PC-9 (cell line): ENCODE results near the gene PPP1R3E. TPM values are rescaled to one million over a fixed set of nuclear protein-coding genes. Genes with fewer than 3 reads are reported as not detected.

Experiments
- BruUV-seq: library from RNA; stranded (reverse); fragments of 400-500 nt; replicated peaks from 2 replicates; lab custom pipeline; 2021; lab: Mats Ljungman, UMichigan
- CTCF ChIA-PET: fragments of 300-600 bp; sonication (Branson Sonifier 250); formaldehyde crosslinking; loops from one replicate; lab custom pipeline; 2022; ENCODE audit warnings: antibody characterized with exemption; lab: Charles Lee
- POLR2A ChIA-PET: fragments of 300-600 bp; sonication (Branson Sonifier 250); formaldehyde crosslinking; loops from one replicate; lab custom pipeline; 2022; ENCODE audit warnings: antibody characterized with exemption; ENCODE audit not compliant: unreplicated experiment; lab: Charles Lee
- DNase-seq, 2 experiments: peaks; one replicate each; pipeline versions ENCODE4 v3.0.0 to v3.0.0-alpha.2; 2015 to 2022; ENCODE audit warnings: mixed read lengths in 1 of 2
- H2AFZ ChIP-seq: fragments of 200-600 bp; sonication (generic); 2 replicates; pipeline ENCODE4 v1.8.1; 2017; ENCODE audit warnings: antibody characterized with exemption
- H3F3A ChIP-seq: fragments of 200-600 bp; sonication (generic); 2 replicates; pipeline ENCODE4 v1.8.1; 2017; ENCODE audit warnings: antibody characterized with exemption, mild to moderate bottlenecking, low read depth; ENCODE audit not compliant: insufficient read depth
- H3K27ac ChIP-seq: fragments of 200-600 bp; sonication (generic); 2 replicates; pipeline ENCODE4 v1.6.1; 2016; ENCODE audit warnings: mixed run types
- H3K27me3 ChIP-seq: fragments of 200-600 bp; sonication (generic); 2 replicates; pipeline ENCODE4 v1.6.1; 2016; ENCODE audit warnings: low read depth, mixed run types; ENCODE audit not compliant: insufficient read depth
- H3K36me3 ChIP-seq: fragments of 200-600 bp; sonication (generic); 2 replicates; pipeline ENCODE4 v1.6.1; 2016; ENCODE audit warnings: low read depth, mixed run types
- H3K4me1 ChIP-seq: fragments of 200-600 bp; sonication (generic); replicated peaks from 2 replicates; pipeline ENCODE4 v1.6.1; 2016; ENCODE audit warnings: mixed run types; ENCODE audit not compliant: insufficient read depth
- H3K4me2 ChIP-seq: fragments of 200-600 bp; sonication (generic); 2 replicates; pipeline ENCODE4 v1.6.1; 2017; ENCODE audit warnings: mixed run types
- H3K4me3 ChIP-seq: fragments of 200-600 bp; sonication (generic); 2 replicates; pipeline ENCODE4 v1.6.1; 2016; ENCODE audit warnings: mixed run types
- H3K79me2 ChIP-seq: fragments of 200-600 bp; sonication (generic); 2 replicates; pipeline ENCODE4 v1.6.1; 2017; ENCODE audit warnings: low read depth, mixed run types
- H3K9me2 ChIP-seq: fragments of 200-600 bp; sonication (generic); 2 replicates; pipeline ENCODE4 v1.8.1; 2017; ENCODE audit warnings: mild to moderate bottlenecking; ENCODE audit not compliant: insufficient read depth
- H3K9me3 ChIP-seq: fragments of 200-600 bp; sonication (generic); 2 replicates; pipeline ENCODE4 v1.8.1; 2016; ENCODE audit warnings: low read depth; ENCODE audit not compliant: insufficient read depth
- H4K20me1 ChIP-seq: fragments of 200-600 bp; sonication (generic); 2 replicates; pipeline ENCODE4 v1.8.1; 2017; ENCODE audit not compliant: insufficient read depth
- EZH2 ChIP-seq: fragments of 200-600 bp; sonication (generic); IDR thresholded peaks from 2 replicates; pipeline ENCODE4 v1.8.0; 2017; ENCODE audit warnings: antibody characterized with exemption, low read depth
- intact Hi-C: fragments of 100-400 bp; cut with micrococcal nuclease; formaldehyde crosslinking; loops from one replicate; pipeline ENCODE4 v1.10.0; 2022; ENCODE audit not compliant: unreplicated experiment
- total RNA-seq: library from RNA; stranded (reverse); gene quantifications from 2 replicates; pipeline ENCODE4 v1.2.3, GENCODE V29; 2021
- TF ChIP-seq, protein P1 (sequence below): fragments of 200-600 bp; sonication (generic); conservative IDR thresholded peaks from 2 replicates; pipeline ENCODE4 v1.6.1; 2017; ENCODE audit warnings: mixed run types, antibody characterized with exemption, mild to moderate bottlenecking, moderate library complexity

Gene PPP1R3E
- total RNA-seq, 1 experiment from 2014 or later, result 9.5 TPM

DNA sequence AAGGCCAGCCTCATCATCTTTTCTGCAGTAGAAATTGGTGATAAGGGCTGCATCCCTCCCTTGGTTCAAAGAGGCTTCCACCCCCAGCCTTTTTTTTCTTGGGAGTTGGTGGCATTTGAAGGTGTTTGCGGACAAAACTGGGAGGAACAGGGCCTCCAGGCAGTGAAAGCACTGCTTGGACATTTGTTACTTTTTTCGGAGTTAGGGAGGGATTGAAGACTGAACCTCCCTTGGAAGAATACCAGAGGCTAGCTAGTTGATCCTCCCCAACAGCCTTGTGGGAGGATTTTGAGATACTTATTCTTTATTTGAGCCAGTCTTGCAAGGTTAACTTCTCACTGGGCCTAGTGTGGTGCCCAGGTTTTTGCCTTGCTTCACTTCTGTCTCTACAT, 21.8 kb upstream of the PPP1R3E start:
- no TSS peak for BruUV-seq
- TF ChIP-seq, protein P1, sequence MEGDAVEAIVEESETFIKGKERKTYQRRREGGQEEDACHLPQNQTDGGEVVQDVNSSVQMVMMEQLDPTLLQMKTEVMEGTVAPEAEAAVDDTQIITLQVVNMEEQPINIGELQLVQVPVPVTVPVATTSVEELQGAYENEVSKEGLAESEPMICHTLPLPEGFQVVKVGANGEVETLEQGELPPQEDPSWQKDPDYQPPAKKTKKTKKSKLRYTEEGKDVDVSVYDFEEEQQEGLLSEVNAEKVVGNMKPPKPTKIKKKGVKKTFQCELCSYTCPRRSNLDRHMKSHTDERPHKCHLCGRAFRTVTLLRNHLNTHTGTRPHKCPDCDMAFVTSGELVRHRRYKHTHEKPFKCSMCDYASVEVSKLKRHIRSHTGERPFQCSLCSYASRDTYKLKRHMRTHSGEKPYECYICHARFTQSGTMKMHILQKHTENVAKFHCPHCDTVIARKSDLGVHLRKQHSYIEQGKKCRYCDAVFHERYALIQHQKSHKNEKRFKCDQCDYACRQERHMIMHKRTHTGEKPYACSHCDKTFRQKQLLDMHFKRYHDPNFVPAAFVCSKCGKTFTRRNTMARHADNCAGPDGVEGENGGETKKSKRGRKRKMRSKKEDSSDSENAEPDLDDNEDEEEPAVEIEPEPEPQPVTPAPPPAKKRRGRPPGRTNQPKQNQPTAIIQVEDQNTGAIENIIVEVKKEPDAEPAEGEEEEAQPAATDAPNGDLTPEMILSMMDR, result no peak
- TF ChIP-seq EZH2, result no peak
- no peaks in the 10 kb centered on the region for H3K27me3 ChIP-seq
- H3F3A ChIP-seq, result peaks cover 27% of the 10 kb centered on the region; the same call in 1 of the 2 replicates
- H3K27ac ChIP-seq, result no peak overlapping the region
- H2AFZ ChIP-seq, result no peak overlapping the region
- intact Hi-C loops, result loop anchor here (5.0 kb wide), 1 partner anchor 143 kb away; the partner anchor contains the start of gene NGDN
- no peak for DNase-seq
- H3K79me2 ChIP-seq, result peaks cover 24% of the 10 kb centered on the region
- no peak overlapping the region for H3K4me2 ChIP-seq
- H3K9me2 ChIP-seq, result no peaks in the 10 kb centered on the region
- no peaks in the 10 kb centered on the region for H4K20me1 ChIP-seq
- peaks cover 20% of the 10 kb centered on the region; the same call in 1 of the 2 replicates for H3K36me3 ChIP-seq
- H3K9me3 ChIP-seq, result no peaks in the 10 kb centered on the region
- ChIA-PET POLR2A (no interaction called here), CTCF (no interaction called here)
- no peak overlapping the region for H3K4me3 ChIP-seq
- peaks cover 15% of the 10 kb centered on the region for H3K4me1 ChIP-seq

DNA sequence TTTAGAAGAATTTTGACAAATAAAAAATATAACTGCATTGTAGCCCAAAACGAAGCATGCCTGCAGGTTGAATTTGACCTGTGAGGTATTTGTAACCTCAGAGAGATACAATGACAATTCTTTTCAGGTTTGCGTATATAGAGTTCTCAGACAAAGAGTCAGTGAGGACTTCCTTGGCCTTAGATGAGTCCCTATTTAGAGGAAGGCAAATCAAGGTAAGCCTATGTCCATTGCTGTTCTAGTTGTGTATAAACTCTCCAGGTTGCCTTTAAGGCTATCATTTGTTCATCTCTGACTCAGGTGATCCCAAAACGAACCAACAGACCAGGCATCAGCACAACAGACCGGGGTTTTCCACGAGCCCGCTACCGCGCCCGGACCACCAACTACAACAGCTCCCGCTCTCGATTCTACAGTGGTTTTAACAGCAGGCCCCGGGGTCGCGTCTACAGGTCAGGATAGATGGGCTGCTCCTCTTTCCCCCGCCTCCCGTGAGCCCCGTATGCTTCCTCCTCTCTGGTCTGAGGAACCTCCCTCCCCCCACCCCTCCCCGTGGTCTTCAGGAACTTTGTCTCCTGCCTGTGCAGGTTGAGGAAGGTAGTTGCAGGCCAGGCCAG, 21.3 kb upstream of the PPP1R3E start:
- no peak overlapping the region for H2AFZ ChIP-seq
- peaks cover 27% of the 10 kb centered on the region; the same call in 1 of the 2 replicates for H3F3A ChIP-seq
- no peak for DNase-seq
- TSS peak; percentile 15 for BruUV-seq
- H3K4me2 ChIP-seq, result no peak overlapping the region
- H3K27ac ChIP-seq, result no peak overlapping the region
- no peaks in the 10 kb centered on the region for H3K9me2 ChIP-seq
- ChIA-PET CTCF (interaction anchor here (1.2 kb wide), 1 partner anchor 203 kb away, joined by 3 read pairs; no protein-coding TSS in a partner anchor), POLR2A (interaction anchor here (0.6 kb wide), 1 partner anchor 17 kb away, joined by 7 read pairs; the partner anchor contains the start of gene BCL2L2)
- no peak overlapping the region for H3K4me3 ChIP-seq
- peaks cover 24% of the 10 kb centered on the region for H3K79me2 ChIP-seq
- no peaks in the 10 kb centered on the region for H4K20me1 ChIP-seq
- no peaks in the 10 kb centered on the region for H3K27me3 ChIP-seq
- TF ChIP-seq, protein P1, result no peak
- no peak for TF ChIP-seq EZH2
- H3K36me3 ChIP-seq, result peaks cover 20% of the 10 kb centered on the region; the same call in 1 of the 2 replicates
- H3K9me3 ChIP-seq, result no peaks in the 10 kb centered on the region
- intact Hi-C loops, result loop anchor here (5.0 kb wide), 1 partner anchor 143 kb away; the partner anchor contains the start of gene NGDN
- peaks cover 15% of the 10 kb centered on the region for H3K4me1 ChIP-seq

DNA sequence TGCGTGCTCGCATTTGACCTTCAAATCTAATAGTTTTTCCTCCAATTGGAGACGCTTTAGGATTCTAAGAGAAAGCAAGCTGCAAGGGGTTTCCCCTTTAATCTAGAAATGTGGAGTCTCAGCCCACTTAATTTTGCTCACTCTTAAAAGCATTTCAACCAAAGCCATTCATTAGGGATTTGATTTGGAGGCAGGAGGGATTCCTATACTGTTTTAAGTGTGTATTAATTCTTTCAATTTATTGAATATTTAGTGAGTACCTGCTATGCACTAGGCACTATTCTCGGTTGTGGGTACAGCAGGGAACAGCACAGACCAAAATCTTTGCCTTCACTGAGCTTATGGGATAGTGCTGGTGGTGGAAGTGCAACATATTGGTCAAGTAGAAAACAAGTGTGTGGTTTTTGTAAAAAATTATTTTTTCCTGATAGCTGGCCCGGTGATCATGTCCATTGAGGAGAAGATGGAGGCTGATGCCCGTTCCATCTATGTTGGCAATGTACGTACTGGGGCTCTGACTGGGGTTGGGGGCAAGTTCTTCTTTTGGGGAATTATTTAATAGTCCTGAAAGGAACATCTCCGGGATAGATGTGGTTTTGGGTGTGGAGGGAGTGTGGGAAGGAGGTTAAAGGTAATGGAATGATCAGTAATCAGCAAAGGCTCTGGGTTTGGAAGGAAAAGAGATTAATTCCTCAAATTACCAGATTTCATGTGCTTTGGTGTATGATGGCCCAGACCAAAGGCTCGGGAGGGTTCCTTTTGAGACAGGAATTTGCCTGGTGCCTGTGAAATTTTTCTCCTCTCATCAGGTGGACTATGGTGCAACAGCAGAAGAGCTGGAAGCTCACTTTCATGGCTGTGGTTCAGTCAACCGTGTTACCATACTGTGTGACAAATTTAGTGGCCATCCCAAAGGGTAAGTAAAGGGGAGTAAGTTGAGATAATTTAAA, 20.2 kb upstream of the PPP1R3E start:
- DNase-seq, result no peak
- Histone ChIP-seq H3K27me3 (no peaks in the 10 kb centered on the region), H3K4me2 (peak overlapping the region; percentile 90), H3K36me3 (peaks cover 20% of the 10 kb centered on the region; the same call in 1 of the 2 replicates), H3K9me3 (no peaks in the 10 kb centered on the region), H3K9me2 (no peaks in the 10 kb centered on the region), H3K4me3 (peak overlapping the region; percentile 98), H4K20me1 (no peaks in the 10 kb centered on the region), H3K79me2 (peaks cover 24% of the 10 kb centered on the region), H3K4me1 (peaks cover 15% of the 10 kb centered on the region), H2AFZ (no peak overlapping the region), H3K27ac (0 out of 2 replicates have a peak overlapping the region, but pooled peaks have one; percentile 46), H3F3A (peaks cover 26% of the 10 kb centered on the region; the same call in 1 of the 2 replicates)
- ChIA-PET POLR2A (interaction anchor here (0.6 kb wide), 2 partner anchors 16 to 155 kb away, joined by 7 to 12 read pairs; partner anchors contain the start of gene BCL2L2), CTCF (interaction anchor here (0.8 to 1.2 kb wide), 2 partner anchors 22 to 202 kb away, joined by 3 to 4 read pairs; no protein-coding TSS in a partner anchor)
- BruUV-seq, result no TSS peak
- TF ChIP-seq EZH2, result no peak
- TF ChIP-seq, protein P1, result no peak
- intact Hi-C loops, result loop anchor here (5.0 kb wide), 1 partner anchor 144 kb away; the partner anchor contains the start of gene NGDN
